Activated gamma-delta T cell treated with Interleukin-2 at 50 U/mL for 16 hours (primary cell): ENCODE measurements around the gene TBC1D2.

Experiments
- DNase-seq: peaks from one replicate; pipeline ENCODE4 v3.0.0-alpha.2; 2020

TBC1D2 gene

GRCh38 chr9:98211260-98211659 lies 44.2 kb downstream of the TBC1D2 start:
- DNase-seq = no peak

DNA sequence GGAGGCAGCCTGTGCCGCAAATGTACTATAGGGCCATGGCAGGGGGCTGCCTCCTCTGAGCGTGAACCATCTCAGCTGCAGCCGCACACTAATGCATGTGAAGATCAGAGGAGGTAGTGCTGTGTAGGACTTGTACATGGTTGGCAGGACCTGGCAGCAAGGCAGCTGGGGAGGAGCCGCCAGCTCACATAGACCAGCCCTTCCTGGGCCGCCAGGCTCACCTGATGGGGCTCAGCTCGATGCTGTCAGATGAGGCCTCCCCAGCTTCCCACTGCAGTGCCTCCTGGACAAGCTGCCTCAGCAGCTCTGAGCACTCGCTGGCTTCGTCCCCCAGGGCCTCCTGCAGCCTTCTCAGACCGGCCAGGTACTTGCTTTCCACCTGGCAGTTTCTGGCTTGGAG lies 45.0 kb downstream of the TBC1D2 start:
- DNase-seq = no peak

GRCh38 chr9:98209530-98209929 lies 45.9 kb downstream of the TBC1D2 start:
- DNase-seq = no peak

DNA sequence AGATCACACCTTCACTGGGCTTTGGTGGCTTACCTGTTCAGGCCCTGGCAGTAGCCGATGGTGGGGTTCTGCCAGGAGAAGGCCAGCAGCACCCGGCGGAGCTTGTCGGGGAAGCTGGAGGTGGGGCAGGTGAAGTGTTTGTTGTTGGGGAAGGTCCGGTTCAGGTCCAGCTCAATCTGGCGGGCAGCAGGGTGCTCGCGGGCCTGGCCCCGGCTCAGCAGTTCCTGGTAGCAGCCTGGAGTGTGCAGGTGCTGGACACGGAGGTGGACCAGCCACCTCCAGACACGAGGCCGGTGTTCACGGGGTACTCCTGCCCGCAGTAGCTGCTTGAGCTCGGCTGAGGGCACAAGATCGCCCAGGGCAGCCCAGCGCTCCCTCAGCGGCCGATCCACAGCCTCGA lies 46.8 kb downstream of the TBC1D2 start:
- no peak for DNase-seq

- DNase-seq = no peak
These were observed 47.8 kb downstream of the TBC1D2 start for GRCh38 chr9:98207606-98208005.

GRCh38 chr9:98206754-98207153 lies 48.7 kb downstream of the TBC1D2 start:
- DNase-seq = no peak

DNA sequence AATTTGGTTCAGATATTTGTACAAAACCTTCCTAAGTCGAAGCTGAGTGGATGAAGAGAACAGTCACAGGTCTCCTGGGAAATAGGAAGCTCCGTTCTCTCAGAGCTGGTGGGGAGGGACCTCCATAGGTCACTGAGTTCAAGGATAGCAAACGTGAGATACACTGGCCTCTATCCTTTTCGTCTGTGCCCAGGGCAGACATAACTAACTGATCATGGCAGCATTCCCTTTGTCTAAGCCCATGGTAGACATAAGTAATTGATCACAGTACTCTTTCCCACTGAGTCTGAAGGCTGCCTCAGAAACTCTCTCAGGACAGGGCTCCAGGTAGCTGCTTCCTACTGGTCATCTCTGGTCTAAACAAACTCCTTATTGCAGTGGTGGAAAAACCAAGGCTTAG lies 50.8 kb downstream of the TBC1D2 start:
- DNase-seq = no peak

- DNase-seq = no peak
These were observed 52.3 kb downstream of the TBC1D2 start for GRCh38 chr9:98203153-98203552.

GRCh38 chr9:98202252-98202651 lies 53.2 kb downstream of the TBC1D2 start:
- DNase-seq = no peak

GRCh38 chr9:98201749-98202148 lies 53.7 kb downstream of the TBC1D2 start:
- DNase-seq = no peak

- DNase-seq = no peak
These were observed 54.3 kb downstream of the TBC1D2 start for GRCh38 chr9:98201102-98201501.

- DNase-seq = no peak
These were observed 55.9 kb downstream of the TBC1D2 start for GRCh38 chr9:98199388-98200033.

DNA sequence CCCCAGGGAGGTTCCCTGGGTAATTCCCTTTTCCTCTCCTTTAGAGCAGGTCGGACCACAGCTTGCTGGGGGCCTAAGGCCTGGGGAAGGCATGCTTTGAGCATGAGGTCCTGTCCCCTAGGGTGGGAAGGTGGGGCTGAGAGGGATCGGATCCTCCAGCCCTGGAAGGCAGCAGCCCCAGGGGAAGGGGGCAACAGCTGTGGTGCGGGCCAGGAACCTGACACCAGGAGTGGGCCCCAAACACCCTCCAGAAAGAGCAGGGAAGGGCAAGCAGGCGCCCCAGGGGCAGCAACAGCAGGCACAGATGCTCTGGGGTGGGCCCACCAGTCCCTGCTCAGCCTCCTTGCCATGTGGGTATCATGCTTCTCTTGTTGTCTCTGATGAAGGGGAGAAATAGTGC lies 59.8 kb downstream of the TBC1D2 start:
- no peak for DNase-seq

DNA sequence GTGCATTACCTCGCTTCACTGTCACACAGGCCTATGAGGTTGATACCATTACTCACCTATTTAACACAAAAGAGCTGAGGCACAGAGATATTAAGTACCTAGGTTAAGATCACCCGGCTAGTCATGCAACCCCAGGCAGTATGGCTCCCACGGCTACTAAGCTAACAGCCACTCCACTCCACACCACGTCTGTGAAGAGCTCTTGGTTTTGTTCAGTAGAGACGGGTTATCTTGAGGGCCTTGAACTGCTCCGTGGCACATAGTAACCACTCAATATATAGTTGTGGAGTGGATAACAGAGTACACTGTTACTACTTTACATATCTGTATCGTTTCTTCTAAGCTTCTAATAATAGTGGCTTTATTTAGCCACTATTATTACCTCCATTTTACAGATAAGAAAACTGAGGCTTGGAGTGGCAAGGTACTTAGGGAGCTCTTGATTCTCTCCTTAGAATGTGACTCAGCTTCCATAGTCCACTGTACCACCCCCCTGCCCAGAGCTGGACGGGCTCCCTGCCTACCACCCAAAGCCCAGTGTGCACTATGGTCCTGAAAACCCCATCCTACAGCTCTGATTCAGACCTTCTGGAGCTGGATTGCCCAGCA lies 62.0 kb downstream of the TBC1D2 start:
- DNase-seq = no peak

- peak; percentile 66 for DNase-seq
These were observed 62.7 kb downstream of the TBC1D2 start, which contains the start of gene CORO2A for GRCh38 chr9:98192503-98193335. Gene CORO2A (minus strand): TSS chr9:98192637. CDS start chr9:98157660, 34,977 bp downstream.

DNA sequence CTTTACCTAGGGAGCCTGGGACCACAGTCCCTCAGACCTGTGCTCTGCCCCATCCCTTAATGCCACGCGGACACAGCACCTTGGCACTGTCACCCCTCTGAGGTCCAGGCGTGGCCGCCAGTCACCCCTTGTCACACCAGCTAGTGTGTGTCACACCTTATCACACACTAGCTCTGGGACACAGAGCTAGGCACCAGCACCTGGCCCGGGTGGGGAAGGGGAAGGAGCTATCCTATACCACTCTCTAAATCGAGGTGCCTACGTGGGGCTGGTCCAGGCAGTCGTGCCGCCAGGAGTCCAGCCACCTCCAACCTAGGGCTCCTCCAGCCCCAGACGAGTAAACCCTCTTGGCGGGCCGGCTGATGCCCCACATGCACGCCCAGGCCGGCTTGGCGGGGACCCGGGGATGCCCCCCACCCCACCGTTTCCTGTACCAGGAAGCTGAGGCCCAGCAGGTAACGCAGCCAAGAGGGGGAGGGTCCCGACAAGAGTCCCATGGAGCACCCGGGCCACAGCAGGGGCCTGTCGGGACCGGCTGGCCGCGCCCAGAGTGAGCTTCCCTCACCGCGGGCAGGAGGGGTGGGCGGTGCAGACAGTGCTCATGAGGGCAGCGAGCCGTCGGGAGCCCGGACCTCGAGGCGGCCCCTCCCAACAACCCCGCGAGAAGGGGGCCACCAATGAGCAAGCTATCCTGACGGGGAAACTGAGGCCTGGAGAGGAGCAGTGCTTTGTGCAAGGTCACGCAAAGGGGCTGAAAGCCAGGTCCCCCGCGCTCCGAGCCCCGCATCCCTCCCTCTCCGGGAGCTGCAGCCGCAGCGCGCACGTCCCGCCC lies 63.6 kb downstream of the TBC1D2 start:
- DNase-seq = peak; percentile 41

DNA sequence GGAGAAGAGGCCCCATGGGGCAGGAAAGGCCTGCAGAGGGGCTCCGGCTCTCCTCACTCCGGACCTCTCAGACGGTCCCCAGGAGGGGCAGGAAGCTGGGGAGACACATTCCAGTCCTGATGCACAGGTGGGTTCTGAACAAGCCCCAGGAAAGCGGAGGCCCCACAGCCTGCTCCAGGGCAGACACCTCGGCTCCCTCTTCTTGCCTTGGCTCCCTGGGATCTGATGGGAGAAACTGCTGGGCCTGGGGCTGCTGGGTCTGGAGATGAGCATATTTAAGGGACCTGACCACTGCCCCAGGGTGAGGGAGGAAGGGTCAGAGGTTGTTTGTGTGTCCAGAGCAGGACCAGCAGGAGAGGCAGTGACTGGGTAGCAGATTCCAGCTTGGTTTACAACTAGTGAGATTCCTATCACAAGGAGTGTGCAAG lies 64.3 kb downstream of the TBC1D2 start:
- no peak for DNase-seq

- DNase-seq = no peak
These were observed 64.7 kb downstream of the TBC1D2 start for GRCh38 chr9:98190757-98191105.

- DNase-seq = no peak
These were observed 66.0 kb downstream of the TBC1D2 start for GRCh38 chr9:98189412-98189811.

DNA sequence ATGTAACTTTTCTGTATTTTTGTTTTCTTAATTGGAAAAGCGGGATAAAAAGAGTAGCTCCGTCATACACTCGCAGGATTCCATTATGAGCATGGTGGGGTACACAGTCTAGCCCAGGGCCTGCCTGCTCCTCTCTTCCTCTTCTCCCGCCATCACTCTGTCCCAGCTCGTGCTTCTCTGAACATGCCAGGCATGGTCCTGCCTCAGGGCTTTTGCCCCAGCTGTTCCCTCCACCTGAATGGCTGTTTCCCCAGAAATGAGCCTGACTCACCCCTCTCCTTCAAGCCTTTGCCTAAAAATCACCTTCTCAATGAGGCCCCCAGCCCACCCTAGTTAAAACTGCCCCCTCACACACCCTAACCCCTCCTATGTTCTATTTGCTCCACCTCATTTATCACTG lies 67.5 kb downstream of the TBC1D2 start:
- no peak for DNase-seq

DNA sequence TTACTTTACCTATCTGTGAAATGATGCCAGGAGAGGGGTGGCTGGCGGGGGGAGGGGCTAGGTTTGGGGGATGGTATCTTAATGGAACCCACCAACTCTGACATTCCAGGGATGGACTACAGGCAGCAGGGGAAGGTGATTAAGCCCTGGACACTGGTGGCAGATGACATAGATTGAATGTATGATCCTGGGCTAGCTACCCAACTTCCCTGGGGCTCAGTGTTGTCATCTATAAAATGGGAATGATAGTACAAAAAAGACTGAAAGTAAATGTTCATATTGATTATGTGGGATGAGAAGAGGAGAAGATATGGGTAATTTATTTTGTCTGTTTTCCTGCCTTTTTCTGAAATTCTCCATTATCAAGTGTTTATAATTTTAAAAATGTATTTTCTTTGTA lies 69.2 kb downstream of the TBC1D2 start:
- DNase-seq = no peak

GRCh38 chr9:98185611-98186171 lies 69.8 kb downstream of the TBC1D2 start:
- no peak for DNase-seq
